ENCODE results near the gene NINL. TPM values are rescaled to one million over a fixed set of nuclear protein-coding genes. Genes with fewer than 3 reads are reported as not detected.

The NINL gene
- total RNA-seq, 1 experiment from 2014 or later: 31.5 TPM

DNA sequence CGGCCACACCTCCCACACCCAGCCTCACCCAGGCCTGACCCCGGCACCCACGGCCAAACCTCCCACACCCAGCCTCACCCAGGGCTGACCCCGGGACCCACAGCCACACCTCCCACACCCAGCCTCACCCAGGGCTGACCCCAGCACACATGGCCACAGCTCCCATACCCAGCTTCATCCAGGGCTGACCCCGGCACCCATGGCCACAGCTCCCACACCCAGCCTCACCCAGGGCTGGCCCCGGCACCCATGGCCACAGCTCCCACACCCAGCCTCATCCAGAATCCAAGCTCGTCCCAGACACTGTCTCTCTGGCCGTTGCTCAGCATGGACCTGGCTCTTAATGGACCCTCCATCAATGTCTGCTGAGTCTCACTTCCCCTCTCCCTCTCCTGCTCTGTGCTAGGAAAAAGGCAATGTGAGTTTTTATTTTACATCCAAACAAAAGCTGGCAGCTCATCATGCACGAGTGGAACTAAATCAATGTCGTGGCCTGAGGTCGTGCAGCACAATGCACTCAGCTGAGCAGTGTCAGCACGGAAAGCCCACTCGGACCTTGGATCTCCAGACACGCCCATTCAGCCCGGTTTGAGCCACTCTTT lies 36.1 kb downstream of the NINL start:
- no peaks in the 10 kb centered on the region for H3K9me3 ChIP-seq (ENCODE audit: low read depth, low read length, poor library complexity, severe bottlenecking)
- no peak overlapping the region for H3K27ac ChIP-seq (ENCODE audit: low read depth, low read length, poor library complexity, severe bottlenecking)
- H3K4me1 ChIP-seq (ENCODE audit: insufficient read depth, low read length, poor library complexity, severe bottlenecking): peaks cover 7% of the 10 kb centered on the region
- no peak for TF ChIP-seq EZH2 (IDR thresholded peaks at IDR 0.05; ENCODE audit: borderline replicate concordance, low read depth, low read length, poor library complexity, severe bottlenecking)
- TF ChIP-seq CTCF (conservative IDR thresholded peaks at IDR 0.05; ENCODE audit: low read depth, low read length): no peak
- no TSS peak for BruUV-seq (replicated peaks)
- ChIA-PET POLR2A (ENCODE audit: low non-redundant PET) (no interaction called here), CTCF (no interaction called here)
- no peaks in the 10 kb centered on the region for H3K36me3 ChIP-seq (ENCODE audit: insufficient read depth, low read length, poor library complexity, severe bottlenecking)
- no peaks in the 10 kb centered on the region for H3K27me3 ChIP-seq (replicated peaks; ENCODE audit: insufficient read depth, low read depth, low read length, poor library complexity)
- intact Hi-C loops (cut with micrococcal nuclease; ENCODE audit: unreplicated experiment): no loop called here
- no peak for DNase-seq (ENCODE audit: low spot score)
- no peak overlapping the region for H3K4me3 ChIP-seq (ENCODE audit: low read depth, low read length, poor library complexity, severe bottlenecking)

DNA sequence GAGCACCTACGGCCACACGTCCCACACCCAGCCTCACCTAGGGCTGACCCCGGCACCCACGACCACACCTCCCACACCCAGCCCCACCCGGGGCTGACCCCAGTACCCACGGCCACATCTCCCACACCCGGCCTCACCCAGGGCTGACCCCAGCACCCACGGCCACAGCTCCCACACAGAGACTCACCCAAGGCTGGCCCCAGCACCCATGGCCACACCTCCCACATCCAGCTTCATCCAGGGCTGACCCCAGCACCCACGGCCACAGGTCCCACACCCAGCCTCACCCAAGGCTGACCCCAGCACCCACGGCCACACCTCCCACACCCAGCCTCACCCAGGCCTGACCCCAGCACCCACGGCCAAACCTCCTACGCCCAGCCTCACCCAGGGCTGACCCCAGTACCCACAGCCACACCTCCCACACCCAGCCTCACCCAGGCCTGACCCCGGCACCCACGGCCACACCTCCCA lies 36.7 kb downstream of the NINL start:
- no TSS peak for BruUV-seq (replicated peaks)
- Histone ChIP-seq H3K4me3 (ENCODE audit: low read depth, low read length, poor library complexity, severe bottlenecking) (no peak overlapping the region), H3K27me3 (replicated peaks; ENCODE audit: insufficient read depth, low read depth, low read length, poor library complexity) (no peaks in the 10 kb centered on the region), H3K9me3 (ENCODE audit: low read depth, low read length, poor library complexity, severe bottlenecking) (no peaks in the 10 kb centered on the region), H3K4me1 (ENCODE audit: insufficient read depth, low read length, poor library complexity, severe bottlenecking) (peaks cover 9% of the 10 kb centered on the region), H3K36me3 (ENCODE audit: insufficient read depth, low read length, poor library complexity, severe bottlenecking) (no peaks in the 10 kb centered on the region), H3K27ac (ENCODE audit: low read depth, low read length, poor library complexity, severe bottlenecking) (no peak overlapping the region)
- intact Hi-C loops (cut with micrococcal nuclease; ENCODE audit: unreplicated experiment): no loop called here
- POLR2A ChIA-PET (ENCODE audit: low non-redundant PET): no interaction called here
- CTCF ChIA-PET: no interaction called here
- TF ChIP-seq CTCF (conservative IDR thresholded peaks at IDR 0.05; ENCODE audit: low read depth, low read length) (no peak), EZH2 (IDR thresholded peaks at IDR 0.05; ENCODE audit: borderline replicate concordance, low read depth, low read length, poor library complexity, severe bottlenecking) (no peak)
- DNase-seq (ENCODE audit: low spot score): no peak

DNA sequence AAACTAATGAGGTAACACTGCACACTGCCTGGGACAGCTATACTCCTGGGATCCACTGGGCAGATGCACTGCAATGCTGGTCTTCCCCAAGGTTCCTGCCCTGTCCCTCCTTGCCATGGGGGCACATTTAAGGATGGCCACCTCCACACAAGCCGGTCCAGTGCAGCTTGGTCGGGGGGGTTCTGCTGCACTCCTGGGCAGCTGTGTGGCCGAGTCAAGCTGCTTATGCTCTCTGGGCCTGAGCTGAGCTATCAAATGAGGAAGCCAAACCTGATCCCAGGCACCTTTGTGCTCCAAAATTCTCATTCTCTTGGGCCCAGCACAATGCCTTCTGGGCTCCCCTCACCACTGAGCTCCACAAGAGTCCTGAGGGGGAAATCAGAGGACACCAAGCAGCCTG lies 37.3 kb downstream of the NINL start:
- no peak for DNase-seq (ENCODE audit: low spot score)
- CTCF ChIA-PET: no interaction called here
- intact Hi-C loops (cut with micrococcal nuclease; ENCODE audit: unreplicated experiment): no loop called here

More for the DNA sequence above, 37.3 kb downstream of the NINL start:
- Histone ChIP-seq H3K27ac (ENCODE audit: low read depth, low read length, poor library complexity, severe bottlenecking) (no peak overlapping the region), H3K9me3 (ENCODE audit: low read depth, low read length, poor library complexity, severe bottlenecking) (no peaks in the 10 kb centered on the region), H3K4me3 (ENCODE audit: low read depth, low read length, poor library complexity, severe bottlenecking) (no peak overlapping the region), H3K36me3 (ENCODE audit: insufficient read depth, low read length, poor library complexity, severe bottlenecking) (no peaks in the 10 kb centered on the region), H3K4me1 (ENCODE audit: insufficient read depth, low read length, poor library complexity, severe bottlenecking) (peaks cover 9% of the 10 kb centered on the region), H3K27me3 (replicated peaks; ENCODE audit: insufficient read depth, low read depth, low read length, poor library complexity) (no peaks in the 10 kb centered on the region)
- no peak for TF ChIP-seq CTCF (conservative IDR thresholded peaks at IDR 0.05; ENCODE audit: low read depth, low read length)
- POLR2A ChIA-PET (ENCODE audit: low non-redundant PET): no interaction called here
- no TSS peak for BruUV-seq (replicated peaks)

Data from A673 (cell line).